GM12874 (cell line): Measurements from ENCODE around the gene MLLT10.

ENCODE experiments used
- TF ChIP-seq, protein P1 (sequence below): IDR thresholded peaks from 2 replicates; pipeline ENCODE4 v1.5.1; 2011; ENCODE audit warnings: low read depth, mild to moderate bottlenecking, control low read depth, low read length, moderate library complexity; ENCODE audit not compliant: insufficient read depth

MLLT10 gene

GRCh38 chr10:21511095-21511570 lies 22.9 kb upstream of the MLLT10 start:
- TF ChIP-seq, protein P1, sequence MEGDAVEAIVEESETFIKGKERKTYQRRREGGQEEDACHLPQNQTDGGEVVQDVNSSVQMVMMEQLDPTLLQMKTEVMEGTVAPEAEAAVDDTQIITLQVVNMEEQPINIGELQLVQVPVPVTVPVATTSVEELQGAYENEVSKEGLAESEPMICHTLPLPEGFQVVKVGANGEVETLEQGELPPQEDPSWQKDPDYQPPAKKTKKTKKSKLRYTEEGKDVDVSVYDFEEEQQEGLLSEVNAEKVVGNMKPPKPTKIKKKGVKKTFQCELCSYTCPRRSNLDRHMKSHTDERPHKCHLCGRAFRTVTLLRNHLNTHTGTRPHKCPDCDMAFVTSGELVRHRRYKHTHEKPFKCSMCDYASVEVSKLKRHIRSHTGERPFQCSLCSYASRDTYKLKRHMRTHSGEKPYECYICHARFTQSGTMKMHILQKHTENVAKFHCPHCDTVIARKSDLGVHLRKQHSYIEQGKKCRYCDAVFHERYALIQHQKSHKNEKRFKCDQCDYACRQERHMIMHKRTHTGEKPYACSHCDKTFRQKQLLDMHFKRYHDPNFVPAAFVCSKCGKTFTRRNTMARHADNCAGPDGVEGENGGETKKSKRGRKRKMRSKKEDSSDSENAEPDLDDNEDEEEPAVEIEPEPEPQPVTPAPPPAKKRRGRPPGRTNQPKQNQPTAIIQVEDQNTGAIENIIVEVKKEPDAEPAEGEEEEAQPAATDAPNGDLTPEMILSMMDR: no peak

GRCh38 chr10:21511946-21512572 lies 22.0 kb upstream of the MLLT10 start:
- TF ChIP-seq, protein P1: no peak

GRCh38 chr10:21512573-21513404 lies 21.2 kb upstream of the MLLT10 start:
- TF ChIP-seq, protein P1: no peak

DNA sequence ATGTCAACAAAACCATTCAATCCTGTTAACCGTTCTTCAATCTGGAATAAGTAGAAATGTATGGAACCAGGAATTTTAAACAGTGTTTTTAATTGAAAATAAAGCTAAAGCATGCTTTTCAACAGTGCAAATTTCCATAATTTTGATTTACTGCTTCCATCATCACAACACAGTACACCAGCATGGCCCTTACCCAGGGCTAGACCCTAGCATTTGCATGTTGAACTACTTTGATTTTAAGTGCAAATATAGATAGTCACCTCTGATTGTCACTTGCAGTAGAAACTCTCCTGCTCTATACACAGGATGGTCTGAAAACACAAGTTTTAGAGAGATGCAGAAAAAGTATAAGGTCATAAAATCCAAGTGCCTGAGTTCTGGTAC lies 20.6 kb upstream of the MLLT10 start:
- TF ChIP-seq, protein P1: no peak

GRCh38 chr10:21514129-21514817 lies 19.8 kb upstream of the MLLT10 start:
- TF ChIP-seq, protein P1: no peak

DNA sequence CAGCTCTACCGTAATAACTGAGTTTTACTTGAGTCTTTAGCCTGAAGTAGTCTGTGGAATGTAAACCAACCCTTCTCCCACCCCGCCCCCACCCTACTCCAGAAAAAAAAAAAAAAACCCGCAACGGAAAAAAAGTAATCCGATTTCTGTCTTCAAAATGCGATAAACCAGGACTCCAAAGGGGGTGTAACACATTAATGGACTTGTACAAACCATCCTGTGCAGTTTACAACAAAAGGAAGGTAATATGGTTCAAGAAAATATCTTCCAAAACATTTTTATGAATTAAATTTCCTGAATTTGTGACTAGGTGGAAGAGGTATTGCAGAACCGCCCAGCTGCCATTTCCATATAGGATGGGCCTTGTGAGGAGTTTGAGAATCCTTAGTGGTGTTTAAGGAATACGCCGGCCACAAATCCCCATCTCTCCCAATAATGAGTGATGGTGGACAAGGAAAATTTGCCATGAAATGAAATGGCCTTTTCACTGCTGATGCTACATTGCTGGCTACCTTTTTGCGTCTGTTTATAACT lies 19.1 kb upstream of the MLLT10 start:
- TF ChIP-seq, protein P1: no peak
